Hypothalamus (tissue), 51 donors: ENCODE results near the gene INTS14.
"Not testable (repeated sequence)": the region's sequence is repeated elsewhere in the genome, so short reads cannot be mapped to it uniquely, and the experiment has no call there.

ENCODE experiments used
- DNase-seq, 51 donors: peaks; one replicate each; lab custom pipeline; 2025; lab: John Stamatoyannopoulos, UW

Gene INTS14

DNA sequence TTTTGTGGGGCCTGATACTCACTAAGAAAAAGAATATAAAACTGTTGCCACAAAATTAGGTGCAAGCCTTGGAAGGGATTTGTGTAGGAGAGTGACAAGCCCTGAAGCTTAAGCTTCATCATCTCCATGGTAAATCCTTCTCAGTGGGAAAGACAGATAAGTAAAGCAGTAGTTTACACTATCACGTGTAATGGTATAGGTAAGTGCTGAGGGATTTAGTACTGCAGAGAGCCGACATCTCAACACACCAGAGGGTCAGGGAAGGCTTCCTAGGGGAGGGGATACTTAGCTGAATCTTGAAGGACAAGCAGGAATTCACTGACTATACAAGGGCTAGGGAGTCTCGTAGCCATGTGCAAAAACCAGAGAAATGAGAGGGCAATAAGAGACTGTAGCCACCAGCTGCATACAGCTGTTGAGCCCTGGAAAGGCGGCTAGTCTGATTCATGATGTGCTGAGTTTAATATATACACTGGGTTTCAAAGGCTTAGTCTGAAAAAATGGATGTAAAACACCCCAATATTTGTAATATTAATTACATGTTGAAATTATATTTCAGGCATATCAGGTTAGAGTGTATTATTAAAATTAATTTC is 21.9 kb upstream of the INTS14 start:
- no peak for DNase-seq

- no peak for DNase-seq
These were observed 20.6 kb upstream of the INTS14 start for GRCh38 chr15:65631503-65631902.

GRCh38 chr15:65630760-65631159 is 19.8 kb upstream of the INTS14 start:
- no peak for DNase-seq

DNA sequence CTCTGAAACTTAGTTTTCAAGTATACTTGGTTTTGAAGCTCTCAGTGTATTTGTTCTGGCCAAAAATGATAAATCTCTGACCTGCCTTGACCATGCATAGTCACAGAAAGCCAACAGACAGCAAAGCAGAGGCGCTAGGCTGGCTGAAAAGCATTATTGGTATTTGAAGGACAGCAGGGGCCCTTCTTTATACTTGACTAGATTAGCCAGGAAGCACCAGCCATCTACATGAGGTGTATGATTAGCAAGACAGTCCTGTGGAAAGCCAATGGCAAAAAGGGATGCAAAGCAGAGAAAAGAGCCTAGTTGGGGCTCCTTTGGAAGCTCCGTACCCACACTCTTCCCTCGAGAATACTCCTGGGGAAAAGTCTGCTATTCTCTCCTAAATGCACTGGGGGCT is 18.6 kb upstream of the INTS14 start:
- DNase-seq: no peak

GRCh38 chr15:65626856-65627255 is 15.9 kb upstream of the INTS14 start:
- DNase-seq: no peak

- DNase-seq: no peak
These were observed 12.2 kb upstream of the INTS14 start for GRCh38 chr15:65623103-65623502.

DNA sequence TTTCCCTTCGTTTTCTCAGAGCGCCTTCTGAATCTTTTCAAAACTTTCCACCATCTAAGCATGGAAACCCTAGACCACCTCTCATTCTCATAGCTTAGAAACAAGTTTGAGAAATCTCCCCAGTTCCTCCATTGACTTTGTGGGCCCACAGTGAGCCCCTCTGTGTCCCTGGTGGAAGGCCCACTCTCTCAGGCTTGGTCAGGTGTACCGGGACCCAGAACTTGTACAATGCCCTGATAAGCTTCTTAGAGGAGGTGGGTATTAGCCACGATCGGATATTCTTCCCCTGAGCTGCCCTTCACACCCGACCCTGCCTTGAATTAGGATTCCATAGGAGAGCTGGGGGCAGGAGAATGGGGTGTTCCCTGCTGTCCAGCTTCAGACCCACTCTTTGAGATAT is 10.7 kb upstream of the INTS14 start, which contains the start of gene SLC24A1:
Gene SLC24A1, plus strand, starts transcription at position 301 of the 400 bp plus-strand sequence. CDS start 2,143 bp downstream, outside the sequence.
- no peak for DNase-seq

GRCh38 chr15:65620833-65621232 is 9.9 kb upstream of the INTS14 start:
- no peak for DNase-seq

DNA sequence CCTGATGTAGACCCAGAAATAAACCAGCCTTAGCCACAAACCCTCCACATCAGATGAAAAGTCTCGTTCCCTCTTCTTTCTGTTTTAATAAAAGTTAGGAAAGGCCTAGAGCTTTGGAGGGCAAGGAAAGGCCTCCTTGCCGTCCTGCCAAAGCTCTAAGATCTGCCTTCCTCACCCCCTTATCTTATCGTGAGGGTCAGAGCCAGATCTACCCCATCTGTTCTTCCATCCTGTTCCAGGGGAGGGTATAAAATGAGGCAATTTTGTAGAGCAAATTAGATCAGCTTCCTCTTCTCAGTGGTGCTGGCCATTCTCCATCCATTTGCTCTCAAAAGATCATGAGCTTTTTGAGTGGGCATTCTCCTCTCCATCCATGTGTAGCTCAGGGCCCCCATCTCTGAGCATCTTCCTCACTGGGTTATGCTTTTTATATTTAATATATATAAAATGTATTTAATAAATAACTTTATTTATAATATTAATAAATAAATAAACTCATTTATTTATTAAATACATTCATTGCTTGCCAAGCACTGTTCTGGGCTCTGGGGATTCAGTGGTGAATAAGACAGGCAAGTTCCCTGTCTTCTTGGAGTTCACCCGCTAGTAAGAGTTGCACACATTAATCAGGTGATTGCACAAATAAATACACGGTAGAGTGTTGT is 8.8 kb upstream of the INTS14 start:
- DNase-seq: no peak

- no peak for DNase-seq
These were observed 7.7 kb upstream of the INTS14 start for GRCh38 chr15:65618560-65619109.

GRCh38 chr15:65615887-65616286 is 5.0 kb upstream of the INTS14 start:
- DNase-seq: not testable (repeated sequence)

DNA sequence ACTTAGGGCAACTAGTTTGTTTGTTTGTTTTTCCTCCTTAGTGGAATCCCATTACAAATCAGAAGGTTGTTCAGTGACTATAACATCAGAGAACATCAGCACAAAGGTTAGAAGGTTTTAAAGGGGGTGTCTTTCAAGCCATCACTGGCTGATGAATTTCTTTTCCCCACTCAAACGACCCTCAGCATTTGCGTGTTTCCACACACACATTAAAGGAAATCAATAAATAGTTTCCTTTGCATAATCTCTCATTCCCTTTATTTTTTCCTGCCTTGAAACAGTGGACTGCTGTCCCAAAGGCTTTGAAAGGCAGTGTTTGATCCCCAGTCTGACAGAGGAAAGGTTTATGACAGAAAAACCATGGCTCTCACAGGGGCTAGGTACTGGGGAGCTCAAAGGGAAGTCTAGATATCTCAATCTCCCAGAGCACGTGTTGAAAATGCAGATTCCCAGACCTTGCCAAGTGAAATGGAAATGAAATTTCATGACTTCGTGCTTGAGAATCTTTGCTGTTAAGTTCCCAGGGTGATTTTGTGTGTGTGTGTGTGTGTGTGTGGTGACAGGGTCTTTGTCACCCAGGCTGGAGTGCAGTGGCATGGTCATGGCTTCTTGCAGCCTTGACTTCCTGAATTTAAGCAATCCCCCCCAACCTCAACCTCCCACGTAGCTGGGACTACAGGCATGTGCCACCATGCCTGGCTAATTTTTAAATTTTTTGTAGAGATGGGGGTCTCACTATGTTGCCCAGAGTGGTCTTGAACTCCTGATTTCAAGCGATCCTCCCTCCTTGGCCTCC is 2.2 kb upstream of the INTS14 start:
- DNase-seq: no peak

DNA sequence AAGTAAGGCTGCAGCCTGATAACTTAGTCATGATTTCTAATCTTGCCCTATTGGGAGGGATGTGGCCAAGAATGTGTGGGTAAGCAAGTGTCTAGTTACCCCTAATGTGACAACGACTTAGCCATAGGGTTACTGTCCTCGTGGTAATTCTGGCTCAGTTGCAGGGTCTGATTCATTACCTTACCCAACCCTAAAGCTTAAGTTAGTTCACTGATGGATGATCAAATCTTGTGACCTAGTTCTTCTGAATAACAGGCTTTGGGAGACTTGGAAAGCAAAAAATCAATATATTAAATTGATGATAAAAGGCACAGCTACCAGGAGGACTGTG is 1.6 kb upstream of the INTS14 start:
- no peak for DNase-seq

DNA sequence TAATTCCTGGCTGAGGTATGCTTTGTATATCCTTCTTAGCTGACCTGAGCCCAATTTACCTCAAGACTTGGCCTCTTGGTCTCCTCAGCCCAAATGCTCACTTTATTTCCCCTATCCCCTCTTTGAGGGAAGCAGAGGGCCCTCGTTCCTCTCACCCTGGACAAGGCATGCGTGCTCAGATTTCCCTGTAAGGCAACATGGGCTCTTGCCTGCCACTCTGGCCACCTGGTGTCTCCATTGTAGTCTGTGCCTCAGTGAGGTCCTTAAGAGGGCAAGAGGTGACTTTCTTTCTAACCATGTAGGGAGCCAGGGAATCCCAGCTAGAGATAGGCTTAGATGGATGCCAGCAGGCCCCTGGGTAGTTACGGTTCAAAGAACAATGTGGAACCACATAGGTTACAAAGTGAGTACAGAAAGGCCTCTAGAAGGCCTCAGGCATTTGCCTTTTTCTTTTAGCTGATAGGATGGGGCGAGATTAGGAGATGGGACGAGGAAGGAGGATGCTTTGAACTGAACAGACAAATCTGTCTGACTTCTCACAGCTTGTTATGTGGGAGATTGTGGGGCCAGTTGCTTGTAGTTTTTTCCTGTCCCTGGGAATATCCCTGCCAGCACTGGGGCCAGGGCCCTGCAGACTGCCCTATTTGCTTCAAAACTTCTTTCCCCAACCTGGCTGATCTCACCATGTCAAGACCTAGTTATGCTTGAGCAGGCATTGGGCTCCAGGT is 1.1 kb upstream of the INTS14 start:
- DNase-seq: peak in 1 of 51 donors; percentile 1

- no peak for DNase-seq
These were observed 7.4 kb downstream of the INTS14 start for GRCh38 chr15:65603559-65603958.

DNA sequence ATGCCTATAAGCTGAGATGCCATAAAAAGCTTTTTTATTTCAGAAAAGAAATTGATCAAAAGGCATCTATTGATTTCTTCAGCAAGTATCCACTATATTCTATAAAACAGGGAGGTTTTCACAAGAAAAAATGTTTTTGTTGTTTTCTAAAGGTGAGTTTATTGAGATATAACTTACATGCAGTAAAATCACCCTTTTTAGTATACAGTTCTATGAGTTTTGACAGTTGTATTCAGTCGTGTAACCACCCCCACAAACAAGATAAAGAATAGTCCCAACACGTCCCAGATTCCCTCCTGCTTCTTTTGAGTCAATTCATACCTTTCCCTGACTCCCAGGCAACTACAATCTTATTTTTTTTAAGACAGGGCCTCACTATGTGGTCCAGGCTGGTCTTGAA is 7.8 kb downstream of the INTS14 start:
- DNase-seq: no peak

DNA sequence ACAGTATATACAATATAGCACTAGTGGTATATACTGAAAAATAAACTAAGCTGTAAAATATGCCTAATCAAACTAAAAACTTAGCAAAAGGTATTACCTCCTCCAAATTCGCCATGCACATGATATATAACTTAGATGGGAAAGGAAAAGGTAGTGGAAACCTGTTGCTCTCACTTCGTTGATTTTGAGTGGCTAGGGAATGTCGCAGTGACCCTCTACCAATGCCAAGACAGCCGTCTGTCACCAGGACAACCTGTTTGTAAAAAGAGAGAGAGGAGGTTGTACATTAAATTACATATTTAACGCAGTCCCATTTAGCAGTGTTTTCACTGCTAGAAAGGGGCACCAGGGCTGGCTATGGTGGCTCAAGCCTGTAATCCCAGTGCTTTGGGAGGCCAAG is 11.3 kb downstream of the INTS14 start:
- DNase-seq: no peak

GRCh38 chr15:65598468-65598867 is 12.5 kb downstream of the INTS14 start:
- DNase-seq: no peak

GRCh38 chr15:65595960-65596359 is 15.0 kb downstream of the INTS14 start:
- peak in 18 of 51 donors; percentile 1 to 65 (median 32) for DNase-seq

DNA sequence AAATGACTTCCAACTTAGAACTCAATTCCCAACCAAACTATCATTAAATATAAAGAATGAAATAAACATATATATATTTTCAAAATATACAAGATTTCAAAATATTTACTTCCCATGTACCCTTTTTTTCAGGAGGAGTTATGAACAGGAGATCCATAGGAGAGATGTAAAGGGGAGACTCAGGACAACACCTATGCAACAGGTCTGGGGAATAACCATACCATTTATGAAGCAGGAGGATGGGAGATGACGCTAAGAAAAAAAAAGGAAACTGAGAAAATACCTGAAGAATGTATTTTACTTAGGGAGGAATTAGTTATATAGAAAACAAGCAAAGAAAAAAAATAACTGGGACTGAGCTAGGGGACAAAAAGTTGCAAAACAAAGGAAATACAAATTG is 23.8 kb downstream of the INTS14 start:
- DNase-seq: no peak

GRCh38 chr15:65584241-65584640 is 26.7 kb downstream of the INTS14 start:
- DNase-seq: no peak
